ENCODE data around the gene YPEL5.
A peak's percentile ranks its signal among the peaks of the same experiment; 100 is the strongest.
"Not testable (repeated sequence)": the region's sequence is repeated elsewhere in the genome, so short reads cannot be mapped to it uniquely, and the experiment has no call there.

YPEL5 gene

GRCh38 chr2:30139131-30139870 lies 7.5 kb upstream of the YPEL5 start:
- DNase-seq, result no peak

- DNase-seq, result no peak
These were observed 5.7 kb upstream of the YPEL5 start for GRCh38 chr2:30141136-30141535.

GRCh38 chr2:30144260-30144659 lies 2.5 kb upstream of the YPEL5 start:
- DNase-seq, result no peak

- not testable (repeated sequence) for DNase-seq
These were observed 1.9 kb upstream of the YPEL5 start for GRCh38 chr2:30144951-30145350.

- no peak for DNase-seq
These were observed 926 bp upstream of the YPEL5 start for GRCh38 chr2:30145826-30146336.

- no peak for DNase-seq
These were observed 448 bp downstream of the YPEL5 start for GRCh38 chr2:30147196-30147714.

GRCh38 chr2:30147715-30148610 lies 1.2 kb downstream of the YPEL5 start:
- peak; percentile 64 for DNase-seq

- DNase-seq, result no peak
These were observed 2.0 kb downstream of the YPEL5 start for GRCh38 chr2:30148850-30149249.

- DNase-seq, result no peak
These were observed 2.7 kb downstream of the YPEL5 start for GRCh38 chr2:30149513-30149912.

GRCh38 chr2:30149976-30150375 lies 3.2 kb downstream of the YPEL5 start:
- DNase-seq, result no peak

- DNase-seq, result no peak
These were observed 4.0 kb downstream of the YPEL5 start for GRCh38 chr2:30150786-30151185.

- DNase-seq, result no peak
These were observed 5.6 kb downstream of the YPEL5 start for GRCh38 chr2:30152385-30152784.

- no peak for DNase-seq
These were observed 8.4 kb downstream of the YPEL5 start for GRCh38 chr2:30155202-30155601.

GRCh38 chr2:30155889-30156658 lies 9.3 kb downstream of the YPEL5 start:
- DNase-seq, result no peak

- DNase-seq, result no peak
These were observed 10.8 kb downstream of the YPEL5 start for GRCh38 chr2:30157616-30158015.

GRCh38 chr2:30159766-30160165 lies 13.0 kb downstream of the YPEL5 start:
- DNase-seq, result no peak

- no peak for DNase-seq
These were observed 15.3 kb downstream of the YPEL5 start for GRCh38 chr2:30161929-30162706.

GRCh38 chr2:30162806-30163205 lies 16.0 kb downstream of the YPEL5 start:
- DNase-seq, result no peak

GRCh38 chr2:30164131-30164925 lies 17.5 kb downstream of the YPEL5 start:
- no peak for DNase-seq

GRCh38 chr2:30165050-30165520 lies 18.3 kb downstream of the YPEL5 start:
- DNase-seq, result peak; percentile 90

GRCh38 chr2:30165617-30166016 lies 18.8 kb downstream of the YPEL5 start:
- no peak for DNase-seq
